Activated T-cell treated with anti-CD3 and anti-CD28 coated beads, Interleukin-2, amount 50 U/mL, for 24 hours (primary cell): ENCODE measurements around the gene FGFRL1.

Source experiments
- DNase-seq: peaks from one replicate; pipeline ENCODE4 v3.0.0-alpha.2; 2020
- H3K27ac Mint-ChIP-seq: 2 replicates; pipeline ENCODE4 v1.8.0; 2020; ENCODE audit warnings: mild to moderate bottlenecking, mixed read lengths
- H3K27me3 Mint-ChIP-seq: 2 replicates; pipeline ENCODE4 v1.8.0; 2020; ENCODE audit warnings: mixed read lengths
- H3K36me3 Mint-ChIP-seq: 2 replicates; pipeline ENCODE4 v1.8.0; 2020; ENCODE audit warnings: low read depth, mixed read lengths
- H3K4me1 Mint-ChIP-seq: 2 replicates; pipeline ENCODE4 v1.8.0; 2020; ENCODE audit warnings: low read depth, mixed read lengths
- H3K4me3 Mint-ChIP-seq: 2 replicates; pipeline ENCODE4 v1.8.0; 2020; ENCODE audit warnings: mild to moderate bottlenecking, moderate library complexity, mixed read lengths
- H3K9me3 Mint-ChIP-seq: 2 replicates; pipeline ENCODE4 v1.8.0; 2020; ENCODE audit warnings: mixed read lengths

Gene FGFRL1

GRCh38 chr4:1004557-1005485 lies 6.6 kb upstream of the FGFRL1 start:
- Mint-ChIP-seq H3K4me1 (peaks cover 7% of the 10 kb centered on the region), H3K27ac (no peak overlapping the region), H3K4me3 (no peak overlapping the region), H3K9me3 (no peaks in the 10 kb centered on the region), H3K36me3 (no peaks in the 10 kb centered on the region), H3K27me3 (peaks cover 76% of the 10 kb centered on the region)
- no peak for DNase-seq

- no peak overlapping the region for H3K27ac Mint-ChIP-seq
- H3K36me3 Mint-ChIP-seq = no peaks in the 10 kb centered on the region
- H3K27me3 Mint-ChIP-seq = peaks cover 61% of the 10 kb centered on the region
- no peak overlapping the region for H3K4me3 Mint-ChIP-seq
- no peaks in the 10 kb centered on the region for H3K9me3 Mint-ChIP-seq
- H3K4me1 Mint-ChIP-seq = peaks cover 14% of the 10 kb centered on the region
- DNase-seq = no peak
Measured at GRCh38 chr4:1006856-1007255, 4.6 kb upstream of the FGFRL1 start.

- Mint-ChIP-seq H3K27ac (no peak overlapping the region), H3K4me3 (peak overlapping the region; percentile 66), H3K9me3 (no peaks in the 10 kb centered on the region), H3K36me3 (peaks cover 5% of the 10 kb centered on the region), H3K4me1 (peaks cover 13% of the 10 kb centered on the region), H3K27me3 (peaks cover 49% of the 10 kb centered on the region)
- peak; percentile 64 for DNase-seq
Measured at GRCh38 chr4:1008840-1009541, 2.4 kb upstream of the FGFRL1 start.

- H3K4me3 Mint-ChIP-seq = peak overlapping the region; percentile 74
- H3K27ac Mint-ChIP-seq = peak overlapping the region; percentile 61
- peaks cover 42% of the 10 kb centered on the region for H3K27me3 Mint-ChIP-seq
- H3K9me3 Mint-ChIP-seq = no peaks in the 10 kb centered on the region
- DNase-seq = peak; percentile 84
- peaks cover 7% of the 10 kb centered on the region for H3K36me3 Mint-ChIP-seq
- H3K4me1 Mint-ChIP-seq = peaks cover 13% of the 10 kb centered on the region
Measured at GRCh38 chr4:1009542-1010394, 1.7 kb upstream of the FGFRL1 start.

- peak; percentile 81 for DNase-seq
- Mint-ChIP-seq H3K27ac (peak overlapping the region; percentile 88), H3K4me3 (peak overlapping the region; percentile 70), H3K36me3 (peaks cover 7% of the 10 kb centered on the region), H3K9me3 (no peaks in the 10 kb centered on the region), H3K4me1 (peaks cover 13% of the 10 kb centered on the region), H3K27me3 (peaks cover 40% of the 10 kb centered on the region)
Measured at GRCh38 chr4:1010395-1011021, 918 bp upstream of the FGFRL1 start.

GRCh38 chr4:1011666-1012033 lies 224 bp downstream of the FGFRL1 start:
- Mint-ChIP-seq H3K27ac (no peak overlapping the region), H3K27me3 (peaks cover 28% of the 10 kb centered on the region), H3K9me3 (no peaks in the 10 kb centered on the region), H3K4me1 (peaks cover 13% of the 10 kb centered on the region), H3K4me3 (no peak overlapping the region), H3K36me3 (peaks cover 7% of the 10 kb centered on the region)
- DNase-seq = no peak

- peak; percentile 62 for DNase-seq
- Mint-ChIP-seq H3K27ac (no peak overlapping the region), H3K4me3 (peak overlapping the region; percentile 69), H3K27me3 (peaks cover 23% of the 10 kb centered on the region), H3K4me1 (peaks cover 13% of the 10 kb centered on the region), H3K36me3 (peaks cover 7% of the 10 kb centered on the region), H3K9me3 (no peaks in the 10 kb centered on the region)
Measured at GRCh38 chr4:1012034-1012739, 761 bp downstream of the FGFRL1 start.

GRCh38 chr4:1013225-1014073 lies 2.0 kb downstream of the FGFRL1 start:
- no peak for DNase-seq
- Mint-ChIP-seq H3K4me1 (peaks cover 13% of the 10 kb centered on the region), H3K36me3 (peaks cover 7% of the 10 kb centered on the region), H3K27me3 (peaks cover 10% of the 10 kb centered on the region), H3K9me3 (no peaks in the 10 kb centered on the region), H3K27ac (no peak overlapping the region), H3K4me3 (no peak overlapping the region)

GRCh38 chr4:1014291-1015167 lies 3.1 kb downstream of the FGFRL1 start:
- Mint-ChIP-seq H3K9me3 (no peaks in the 10 kb centered on the region), H3K4me1 (peaks cover 7% of the 10 kb centered on the region), H3K27ac (no peak overlapping the region), H3K27me3 (peaks cover 3% of the 10 kb centered on the region), H3K4me3 (no peak overlapping the region), H3K36me3 (peaks cover 7% of the 10 kb centered on the region)
- no peak for DNase-seq

- Mint-ChIP-seq H3K27ac (no peak overlapping the region), H3K27me3 (peaks cover 3% of the 10 kb centered on the region)
- no peak for DNase-seq
Measured at GRCh38 chr4:1015179-1015578, 3.8 kb downstream of the FGFRL1 start.

GRCh38 chr4:1015746-1016145 lies 4.3 kb downstream of the FGFRL1 start:
- peaks cover 7% of the 10 kb centered on the region for H3K36me3 Mint-ChIP-seq
- H3K4me1 Mint-ChIP-seq = peaks cover under 1% of the 10 kb centered on the region
- H3K4me3 Mint-ChIP-seq = no peak overlapping the region
- no peak overlapping the region for H3K27ac Mint-ChIP-seq
- H3K27me3 Mint-ChIP-seq = no peaks in the 10 kb centered on the region
- no peak for DNase-seq
- H3K9me3 Mint-ChIP-seq = no peaks in the 10 kb centered on the region

More at GRCh38 chr4:1015179-1015578, 3.8 kb downstream of the FGFRL1 start:
- Mint-ChIP-seq H3K4me1 (peaks cover 6% of the 10 kb centered on the region), H3K9me3 (no peaks in the 10 kb centered on the region), H3K36me3 (peaks cover 7% of the 10 kb centered on the region), H3K4me3 (no peak overlapping the region)

GRCh38 chr4:1017211-1017610 lies 5.8 kb downstream of the FGFRL1 start:
- no peak for DNase-seq
- H3K4me3 Mint-ChIP-seq = no peak overlapping the region
- no peaks in the 10 kb centered on the region for H3K4me1 Mint-ChIP-seq
- no peaks in the 10 kb centered on the region for H3K27me3 Mint-ChIP-seq
- H3K9me3 Mint-ChIP-seq = no peaks in the 10 kb centered on the region
- no peak overlapping the region for H3K27ac Mint-ChIP-seq
- H3K36me3 Mint-ChIP-seq = peaks cover 7% of the 10 kb centered on the region
